ENCODE results near the gene SLC25A46.

- TF ChIP-seq CTCF (IDR thresholded peaks at IDR 0.05) (no peak), POLR2A (IDR thresholded peaks at IDR 0.05) (no peak), POLR2AphosphoS5 (IDR thresholded peaks at IDR 0.05) (no peak), EP300 (IDR thresholded peaks at IDR 0.05) (no peak)
Measured at GRCh38 chr5:110768138-110768860, 29.5 kb downstream of the SLC25A46 start.
